Measurements from ENCODE around the gene CD4. TPM values are rescaled to one million over a fixed set of nuclear protein-coding genes. Genes with fewer than 3 reads are reported as not detected.
A peak's percentile ranks its signal among the peaks of the same experiment; 100 is the strongest.

Gene CD4
- total RNA-seq, 4 donors from 2014 or later, result 6.6 to 16.2 (median 10.1) TPM

- Histone ChIP-seq H3K36me3 (peaks cover 0 to 49% (median 22%) of the 10 kb centered on the region in 4 donors), H3K27me3 (peaks cover 0 to under 1% (median 0%) of the 10 kb centered on the region in 4 donors), H3K9me3 (no peaks in the 10 kb centered on the region), H3K27ac (replicated peaks in 1 of 4) (peak overlapping the region in 3 of 4 donors; percentile 87 to 88 (median 88)), H3K4me1 (peaks cover 20 to 47% (median 43%) of the 10 kb centered on the region in 4 donors), H3K4me3 (no peak overlapping the region)
- no peak for DNase-seq (ENCODE audit: extremely low spot score)
- 66% methylated on average over 11 of the region's 11 CpGs for WGBS
- TF ChIP-seq EP300 (IDR thresholded peaks at IDR 0.05) (no peak), POLR2AphosphoS5 (IDR thresholded peaks at IDR 0.05) (no peak), POLR2A (IDR thresholded peaks at IDR 0.05; ENCODE audit: low read depth) (no peak), CTCF (IDR thresholded peaks at IDR 0.05) (no peak)
- intact Hi-C loops (cut with DNase I), result no loop called here
These were observed 41.1 kb downstream of the CD4 start for GRCh38 chr12:6830286-6830890.

GRCh38 chr12:6830999-6831398 is 41.7 kb downstream of the CD4 start:
- 74% methylated on average over 3 of the region's 6 CpGs for WGBS
- TF ChIP-seq EP300 (IDR thresholded peaks at IDR 0.05) (no peak), POLR2A (IDR thresholded peaks at IDR 0.05; ENCODE audit: low read depth) (no peak), CTCF (IDR thresholded peaks at IDR 0.05) (no peak), POLR2AphosphoS5 (IDR thresholded peaks at IDR 0.05) (no peak)
- Histone ChIP-seq H3K4me1 (peaks cover 19 to 44% (median 37%) of the 10 kb centered on the region in 4 donors), H3K27ac (replicated peaks in 1 of 4) (no peak overlapping the region), H3K27me3 (no peaks in the 10 kb centered on the region), H3K4me3 (no peak overlapping the region), H3K9me3 (no peaks in the 10 kb centered on the region), H3K36me3 (peaks cover 0 to 49% (median 22%) of the 10 kb centered on the region in 4 donors)
- intact Hi-C loops (cut with DNase I), result no loop called here
- DNase-seq (ENCODE audit: extremely low spot score), result no peak

- H3K4me1 ChIP-seq, result peaks cover 19 to 41% (median 36%) of the 10 kb centered on the region in 4 donors
- no peak for TF ChIP-seq CTCF (IDR thresholded peaks at IDR 0.05)
- TF ChIP-seq POLR2A (IDR thresholded peaks at IDR 0.05; ENCODE audit: low read depth), result no peak
- TF ChIP-seq EP300 (IDR thresholded peaks at IDR 0.05), result no peak
- TF ChIP-seq POLR2AphosphoS5 (IDR thresholded peaks at IDR 0.05), result no peak
- intact Hi-C loops (cut with DNase I), result no loop called here
- peaks cover 1 to 53% (median 22%) of the 10 kb centered on the region in 4 donors for H3K36me3 ChIP-seq
- 84% methylated on average over 11 of the region's 12 CpGs for WGBS
- no peak overlapping the region for H3K27ac ChIP-seq (replicated peaks in 1 of 4)
- no peaks in the 10 kb centered on the region for H3K9me3 ChIP-seq
- no peak overlapping the region for H3K4me3 ChIP-seq
- DNase-seq (ENCODE audit: extremely low spot score), result no peak
- no peaks in the 10 kb centered on the region for H3K27me3 ChIP-seq
These were observed 42.2 kb downstream of the CD4 start for GRCh38 chr12:6831450-6831995.

GRCh38 chr12:6832125-6832524 is 42.8 kb downstream of the CD4 start:
- DNase-seq (ENCODE audit: extremely low spot score), result no peak
- Histone ChIP-seq H3K36me3 (peaks cover 7 to 59% (median 25%) of the 10 kb centered on the region in 4 donors), H3K27ac (replicated peaks in 1 of 4) (no peak overlapping the region), H3K4me3 (no peak overlapping the region), H3K9me3 (no peaks in the 10 kb centered on the region), H3K4me1 (peaks cover 14 to 35% (median 30%) of the 10 kb centered on the region in 4 donors), H3K27me3 (no peaks in the 10 kb centered on the region)
- TF ChIP-seq EP300 (IDR thresholded peaks at IDR 0.05) (no peak), POLR2A (IDR thresholded peaks at IDR 0.05; ENCODE audit: low read depth) (no peak), POLR2AphosphoS5 (IDR thresholded peaks at IDR 0.05) (no peak), CTCF (IDR thresholded peaks at IDR 0.05) (no peak)
- intact Hi-C loops (cut with DNase I), result no loop called here
- WGBS, result 96% methylated on average over 4 of the region's 4 CpGs

Data from esophagus muscularis mucosa (tissue), 4 donors.